DMS114 treated with DMSO at 0.1 percent for 48 hours (cell line): Measurements from ENCODE around the gene EIF4B.
"Not testable (repeated sequence)": the region's sequence is repeated elsewhere in the genome, so short reads cannot be mapped to it uniquely, and the experiment has no call there.

Source experiments
- DNase-seq: peaks from one replicate; lab custom pipeline; 2025; ENCODE audit not compliant: unreplicated experiment; lab: John Stamatoyannopoulos, UW

The EIF4B gene

GRCh38 chr12:52992699-52993557 lies 13.3 kb upstream of the EIF4B start:
- no peak for DNase-seq

GRCh38 chr12:52993558-52993869 lies 12.7 kb upstream of the EIF4B start:
- no peak for DNase-seq

- no peak for DNase-seq
Observed at GRCh38 chr12:53004178-53004577, 2.1 kb upstream of the EIF4B start.

GRCh38 chr12:53004582-53004981 lies 1.7 kb upstream of the EIF4B start:
- DNase-seq = peak; percentile 36

GRCh38 chr12:53005215-53005985 lies 856 bp upstream of the EIF4B start:
- no peak for DNase-seq

- DNase-seq = peak; percentile 83
Observed at GRCh38 chr12:53006810-53007309, 604 bp downstream of the EIF4B start.

- DNase-seq = no peak
Observed at GRCh38 chr12:53007343-53007742, 1.1 kb downstream of the EIF4B start.

- DNase-seq = not testable (repeated sequence)
Observed at GRCh38 chr12:53008760-53009159, 2.5 kb downstream of the EIF4B start.

- no peak for DNase-seq
Observed at GRCh38 chr12:53010955-53011354, 4.7 kb downstream of the EIF4B start.

GRCh38 chr12:53011889-53012288 lies 5.6 kb downstream of the EIF4B start:
- DNase-seq = no peak

GRCh38 chr12:53012928-53013327 lies 6.7 kb downstream of the EIF4B start:
- DNase-seq = no peak

GRCh38 chr12:53014709-53015108 lies 8.5 kb downstream of the EIF4B start:
- DNase-seq = no peak

GRCh38 chr12:53025250-53025649 lies 19.0 kb downstream of the EIF4B start:
- no peak for DNase-seq

GRCh38 chr12:53027014-53027413 lies 20.8 kb downstream of the EIF4B start:
- DNase-seq = not testable (repeated sequence)

- no peak for DNase-seq
Observed at GRCh38 chr12:53031616-53032015, 25.4 kb downstream of the EIF4B start.

GRCh38 chr12:53033832-53034231 lies 27.6 kb downstream of the EIF4B start:
- DNase-seq = not testable (repeated sequence)

GRCh38 chr12:53034459-53034858 lies 28.2 kb downstream of the EIF4B start:
- DNase-seq = no peak

GRCh38 chr12:53036802-53037201 lies 30.5 kb downstream of the EIF4B start:
- DNase-seq = no peak

- no peak for DNase-seq
Observed at GRCh38 chr12:53039851-53040250, 33.6 kb downstream of the EIF4B start.

- DNase-seq = no peak
Observed at GRCh38 chr12:53042607-53043454, 36.6 kb downstream of the EIF4B start.

GRCh38 chr12:53044052-53044581 lies 37.9 kb downstream of the EIF4B start:
- no peak for DNase-seq
